ENCODE results near the gene UIMC1.

UIMC1 gene

GRCh38 chr5:176889321-176890280, 117.0 kb downstream of the UIMC1 start:
- H3K4me3 ChIP-seq (ENCODE audit: low read depth, low read length), result no peak overlapping the region

GRCh38 chr5:176888865-176889165, 117.8 kb downstream of the UIMC1 start:
- H3K4me3 ChIP-seq (ENCODE audit: low read depth, low read length), result no peak overlapping the region
- no peak for TF ChIP-seq CTCF (IDR thresholded peaks at IDR 0.05; ENCODE audit: low read depth, low read length)

More at GRCh38 chr5:176889321-176890280, 117.0 kb downstream of the UIMC1 start:
- no peak for TF ChIP-seq CTCF (IDR thresholded peaks at IDR 0.05; ENCODE audit: low read depth, low read length)

- TF ChIP-seq CTCF (IDR thresholded peaks at IDR 0.05; ENCODE audit: low read depth, low read length), result no peak
- H3K4me3 ChIP-seq (ENCODE audit: low read depth, low read length), result no peak overlapping the region
These were observed 118.3 kb downstream of the UIMC1 start for GRCh38 chr5:176888016-176888864.

GRCh38 chr5:176887252-176887849, 119.2 kb downstream of the UIMC1 start:
- no peak for TF ChIP-seq CTCF (IDR thresholded peaks at IDR 0.05; ENCODE audit: low read depth, low read length)
- no peak overlapping the region for H3K4me3 ChIP-seq (ENCODE audit: low read depth, low read length)

- TF ChIP-seq CTCF (IDR thresholded peaks at IDR 0.05; ENCODE audit: low read depth, low read length), result no peak
- H3K4me3 ChIP-seq (ENCODE audit: low read depth, low read length), result no peak overlapping the region
These were observed 120.0 kb downstream of the UIMC1 start for GRCh38 chr5:176886336-176887251.

- no peak for TF ChIP-seq CTCF (IDR thresholded peaks at IDR 0.05; ENCODE audit: low read depth, low read length)
- no peak overlapping the region for H3K4me3 ChIP-seq (ENCODE audit: low read depth, low read length)
These were observed 122.0 kb downstream of the UIMC1 start for GRCh38 chr5:176884571-176884890.
